COLO668 (cell line): ENCODE results near the gene FAF1.

ENCODE experiments used
- DNase-seq: peaks from one replicate; lab custom pipeline; 2025; ENCODE audit not compliant: unreplicated experiment; lab: John Stamatoyannopoulos, UW

Gene FAF1

GRCh38 chr1:50651476-50652263 lies 308.4 kb downstream of the FAF1 start:
- DNase-seq: peak; percentile 30

GRCh38 chr1:50646526-50646925 lies 313.5 kb downstream of the FAF1 start:
- no peak for DNase-seq

- no peak for DNase-seq
Observed at GRCh38 chr1:50645139-50645538, 314.9 kb downstream of the FAF1 start.

GRCh38 chr1:50644447-50645105 lies 315.5 kb downstream of the FAF1 start:
- no peak for DNase-seq

- no peak for DNase-seq
Observed at GRCh38 chr1:50637460-50637859, 322.6 kb downstream of the FAF1 start.

- DNase-seq: no peak
Observed at GRCh38 chr1:50634251-50634650, 325.8 kb downstream of the FAF1 start.

- no peak for DNase-seq
Observed at GRCh38 chr1:50633465-50633864, 326.6 kb downstream of the FAF1 start.

GRCh38 chr1:50631161-50631560 lies 328.9 kb downstream of the FAF1 start:
- no peak for DNase-seq

- no peak for DNase-seq
Observed at GRCh38 chr1:50622259-50622658, 337.8 kb downstream of the FAF1 start.

- no peak for DNase-seq
Observed at GRCh38 chr1:50620680-50621329, 339.3 kb downstream of the FAF1 start.

GRCh38 chr1:50615036-50615750 lies 344.9 kb downstream of the FAF1 start:
- no peak for DNase-seq

GRCh38 chr1:50611675-50612074 lies 348.4 kb downstream of the FAF1 start:
- DNase-seq: no peak

- peak; percentile 54 for DNase-seq
Observed at GRCh38 chr1:50610563-50610962, 349.5 kb downstream of the FAF1 start.

- no peak for DNase-seq
Observed at GRCh38 chr1:50609508-50609907, 350.6 kb downstream of the FAF1 start.

GRCh38 chr1:50605186-50605875 lies 354.7 kb downstream of the FAF1 start:
- DNase-seq: peak; percentile 52

GRCh38 chr1:50604580-50604979 lies 355.5 kb downstream of the FAF1 start:
- no peak for DNase-seq

- no peak for DNase-seq
Observed at GRCh38 chr1:50603274-50604271, 356.5 kb downstream of the FAF1 start.

- no peak for DNase-seq
Observed at GRCh38 chr1:50599546-50599945, 360.5 kb downstream of the FAF1 start.

GRCh38 chr1:50595874-50596273 lies 364.2 kb downstream of the FAF1 start:
- no peak for DNase-seq

GRCh38 chr1:50593515-50593914 lies 366.6 kb downstream of the FAF1 start:
- no peak for DNase-seq
